ENCODE measurements around the gene RGPD3.
"Not testable (repeated sequence)": the region's sequence is repeated elsewhere in the genome, so short reads cannot be mapped to it uniquely, and the experiment has no call there.

Gene RGPD3

DNA sequence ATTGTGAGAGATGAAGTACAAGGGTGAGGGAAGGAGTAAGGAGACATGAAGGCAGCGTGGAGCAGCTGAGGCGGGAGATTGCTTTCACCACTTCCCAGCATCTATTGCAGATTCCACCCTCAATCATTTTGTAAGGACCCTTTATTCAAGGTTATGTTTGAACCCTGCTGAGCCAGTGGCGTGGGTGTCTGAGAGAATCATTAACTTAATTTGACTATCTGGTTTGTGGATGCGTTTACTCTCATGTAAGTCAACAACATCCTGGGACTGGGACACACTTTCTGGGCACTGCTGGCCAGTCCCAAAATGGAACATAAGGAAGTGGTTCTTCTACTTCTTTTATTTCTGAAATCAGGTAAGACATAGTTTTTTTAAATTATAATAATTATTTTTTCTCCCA is 86.3 kb downstream of the RGPD3 start:
- not testable (repeated sequence) for H3K9me3 ChIP-seq (ENCODE audit: control insufficient read depth, insufficient read depth, low read length); H3K36me3 ChIP-seq (ENCODE audit: insufficient read depth, low read length); H3K9ac ChIP-seq (ENCODE audit: low read depth, low read length); H3K4me1 ChIP-seq (ENCODE audit: insufficient read depth, low read length)

DNA sequence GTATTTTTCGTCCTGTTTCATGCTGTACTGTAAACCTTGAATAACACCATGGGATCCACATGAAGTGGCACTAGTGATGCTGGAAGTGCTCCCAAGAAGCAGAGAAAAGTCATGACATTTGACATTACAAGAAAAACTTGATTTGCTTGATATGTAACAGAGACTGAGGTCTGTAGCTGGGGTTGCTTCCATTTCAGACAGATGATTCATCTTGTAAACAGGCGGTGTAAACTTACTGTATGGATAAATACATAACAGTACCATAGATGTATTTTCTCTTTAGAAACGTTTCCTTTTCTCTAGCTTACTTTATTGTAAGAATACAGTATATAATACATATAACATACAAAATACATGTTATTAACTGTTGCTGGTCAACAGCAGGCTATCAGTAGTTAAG is 88.6 kb downstream of the RGPD3 start:
- H3K9me3 ChIP-seq (ENCODE audit: control insufficient read depth, insufficient read depth, low read length); H3K9ac ChIP-seq (ENCODE audit: low read depth, low read length); H3K36me3 ChIP-seq (ENCODE audit: insufficient read depth, low read length); H3K4me1 ChIP-seq (ENCODE audit: insufficient read depth, low read length): not testable (repeated sequence)

DNA sequence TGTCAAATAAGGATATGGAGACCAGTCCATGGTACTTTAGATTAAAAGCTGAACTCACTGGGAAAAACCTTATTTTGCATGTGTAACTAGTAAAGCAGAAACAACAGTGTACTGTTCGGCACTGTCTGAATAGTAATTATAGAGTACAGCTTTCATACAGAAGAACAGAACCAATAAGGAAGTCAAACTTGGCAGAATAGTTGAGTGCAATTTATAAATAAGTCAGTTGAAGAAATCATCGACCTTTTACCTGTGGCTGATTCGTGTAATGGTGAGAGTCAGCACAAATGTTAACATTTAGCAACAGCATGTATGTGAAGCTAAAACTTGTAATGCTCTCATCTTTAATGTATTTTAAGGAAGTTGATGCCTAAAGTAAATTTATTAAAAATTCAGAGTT is 99.0 kb downstream of the RGPD3 start:
- H3K9me3 ChIP-seq (ENCODE audit: control insufficient read depth, insufficient read depth, low read length); H3K36me3 ChIP-seq (ENCODE audit: insufficient read depth, low read length); H3K4me1 ChIP-seq (ENCODE audit: insufficient read depth, low read length); H3K9ac ChIP-seq (ENCODE audit: low read depth, low read length): not testable (repeated sequence)

DNA sequence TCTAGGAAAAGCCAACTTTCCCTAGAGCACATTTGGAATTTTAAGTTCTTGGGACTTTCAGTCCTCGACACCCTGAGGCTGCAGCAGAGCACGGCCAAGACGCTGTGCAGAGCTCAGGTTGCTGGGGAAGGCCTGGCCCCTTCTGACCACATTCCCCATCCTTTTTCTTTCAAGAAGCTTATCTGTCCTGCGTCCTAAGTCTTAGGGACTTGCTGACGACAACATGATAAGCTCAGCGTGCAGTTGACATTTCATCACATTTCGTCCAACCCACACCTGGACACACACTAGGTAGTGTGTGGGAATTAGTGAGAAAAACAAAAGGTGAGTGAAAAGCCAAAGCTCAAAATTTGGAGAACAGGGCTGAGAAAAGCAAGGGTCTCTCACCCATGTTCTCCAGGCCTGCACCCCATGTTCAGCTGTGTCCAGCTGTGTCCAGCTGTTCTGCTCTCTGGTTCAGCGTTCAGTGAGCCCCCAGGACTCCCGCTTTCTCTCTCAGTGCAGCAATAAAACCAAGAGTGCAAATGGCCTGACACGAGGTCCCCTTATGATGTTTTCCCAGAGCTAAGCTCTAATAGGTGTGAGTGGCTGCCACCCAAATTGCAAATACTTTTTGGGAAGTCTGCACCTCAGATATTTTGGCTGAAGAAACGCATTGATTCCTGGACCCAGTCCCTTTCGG is 101.9 kb downstream of the RGPD3 start:
- no peaks in the 10 kb centered on the region for H3K36me3 ChIP-seq (ENCODE audit: insufficient read depth, low read length)
- no peak overlapping the region for H3K9ac ChIP-seq (ENCODE audit: low read depth, low read length)
- 0 out of 2 replicates have a peak, but pooled peaks cover 4% of the 10 kb centered on the region for H3K9me3 ChIP-seq (ENCODE audit: control insufficient read depth, insufficient read depth, low read length)
- H3K4me1 ChIP-seq (ENCODE audit: insufficient read depth, low read length), result no peaks in the 10 kb centered on the region

DNA sequence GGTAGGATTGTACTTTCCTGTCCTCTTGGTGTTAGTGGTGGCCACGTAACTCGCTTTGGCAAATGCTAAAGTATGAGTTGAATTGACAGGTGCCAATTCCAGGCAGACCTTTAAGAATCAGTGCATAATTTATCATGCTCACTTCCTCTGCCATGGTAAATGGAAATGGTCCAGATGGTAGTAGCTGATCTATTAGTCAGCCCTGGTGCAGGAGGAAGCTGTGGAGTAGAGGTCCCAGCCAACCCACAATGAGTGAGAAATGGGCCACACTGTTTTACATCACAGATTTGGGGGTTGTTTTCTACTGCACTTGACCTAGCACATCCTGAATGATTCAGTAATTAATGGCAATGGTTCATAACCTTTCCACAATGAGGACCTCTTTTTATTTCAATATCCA is 104.4 kb downstream of the RGPD3 start:
- Histone ChIP-seq H3K4me1 (ENCODE audit: insufficient read depth, low read length) (no peaks in the 10 kb centered on the region), H3K9ac (ENCODE audit: low read depth, low read length) (no peak overlapping the region), H3K9me3 (ENCODE audit: control insufficient read depth, insufficient read depth, low read length) (0 out of 2 replicates have a peak, but pooled peaks cover 4% of the 10 kb centered on the region), H3K36me3 (ENCODE audit: insufficient read depth, low read length) (no peaks in the 10 kb centered on the region)

DNA sequence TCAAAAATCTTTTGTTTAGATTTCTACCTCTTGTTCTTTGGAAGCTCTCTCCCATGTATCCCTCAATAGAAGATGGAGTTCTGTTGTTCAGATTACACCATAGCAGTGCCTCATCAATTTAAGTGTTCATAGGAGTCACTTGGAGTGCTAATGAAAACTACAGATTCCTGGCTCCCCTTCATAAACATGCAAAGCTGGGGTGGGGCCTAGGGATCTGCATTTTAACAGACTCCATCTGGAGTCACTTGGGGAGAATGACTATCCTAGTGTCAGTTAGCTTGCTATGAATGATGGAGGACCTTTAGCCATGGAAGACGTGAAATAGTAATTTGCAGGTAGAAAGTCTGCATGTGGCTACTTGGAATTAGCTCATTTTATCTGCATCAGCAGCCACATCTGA is 105.4 kb downstream of the RGPD3 start:
- H3K4me1 ChIP-seq (ENCODE audit: insufficient read depth, low read length), result no peaks in the 10 kb centered on the region
- 0 out of 2 replicates have a peak, but pooled peaks cover 4% of the 10 kb centered on the region for H3K9me3 ChIP-seq (ENCODE audit: control insufficient read depth, insufficient read depth, low read length)
- H3K36me3 ChIP-seq (ENCODE audit: insufficient read depth, low read length), result no peaks in the 10 kb centered on the region
- no peak overlapping the region for H3K9ac ChIP-seq (ENCODE audit: low read depth, low read length)

DNA sequence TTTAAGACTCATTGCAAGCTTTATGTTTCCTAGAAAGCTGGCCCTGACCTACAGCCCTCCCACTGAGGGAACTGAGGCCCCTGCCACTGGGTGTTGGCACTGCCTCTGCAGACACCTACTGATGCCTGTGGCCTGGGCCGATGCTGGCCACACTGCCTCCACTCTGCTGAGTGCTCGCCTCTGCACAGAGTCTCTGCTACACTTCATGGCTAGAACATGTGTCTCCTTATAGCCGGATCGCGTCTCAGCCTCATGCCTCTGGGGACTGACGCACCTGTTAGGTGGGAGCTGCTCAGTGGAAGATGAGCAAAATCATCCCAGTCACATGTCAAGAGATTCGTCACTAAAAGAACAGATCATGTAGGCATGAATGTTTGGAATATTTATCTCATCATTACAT is 108.7 kb downstream of the RGPD3 start:
- H3K9ac ChIP-seq (ENCODE audit: low read depth, low read length), result no peak overlapping the region
- H3K36me3 ChIP-seq (ENCODE audit: insufficient read depth, low read length), result no peaks in the 10 kb centered on the region
- no peaks in the 10 kb centered on the region for H3K9me3 ChIP-seq (ENCODE audit: control insufficient read depth, insufficient read depth, low read length)
- no peaks in the 10 kb centered on the region for H3K4me1 ChIP-seq (ENCODE audit: insufficient read depth, low read length)

DNA sequence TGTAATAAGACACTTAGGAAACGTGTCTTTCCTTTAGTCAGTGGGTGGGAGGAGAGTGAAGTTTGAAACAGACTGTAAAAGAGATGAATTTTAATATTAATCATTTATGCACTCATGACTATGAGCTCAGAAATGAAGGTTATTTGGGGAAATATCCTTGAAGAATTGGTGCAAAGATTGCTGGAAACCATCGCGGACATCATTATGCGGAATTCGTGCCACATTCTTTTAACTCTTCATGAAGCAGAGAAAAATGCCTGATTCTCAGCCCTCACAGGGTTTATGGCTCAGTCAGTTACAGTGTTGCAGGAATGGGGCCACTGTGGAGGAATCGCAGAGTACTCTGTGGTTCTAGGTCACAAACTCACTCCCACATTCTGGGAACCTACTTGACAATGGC is 109.7 kb downstream of the RGPD3 start:
- no peak overlapping the region for H3K9ac ChIP-seq (ENCODE audit: low read depth, low read length)

DNA sequence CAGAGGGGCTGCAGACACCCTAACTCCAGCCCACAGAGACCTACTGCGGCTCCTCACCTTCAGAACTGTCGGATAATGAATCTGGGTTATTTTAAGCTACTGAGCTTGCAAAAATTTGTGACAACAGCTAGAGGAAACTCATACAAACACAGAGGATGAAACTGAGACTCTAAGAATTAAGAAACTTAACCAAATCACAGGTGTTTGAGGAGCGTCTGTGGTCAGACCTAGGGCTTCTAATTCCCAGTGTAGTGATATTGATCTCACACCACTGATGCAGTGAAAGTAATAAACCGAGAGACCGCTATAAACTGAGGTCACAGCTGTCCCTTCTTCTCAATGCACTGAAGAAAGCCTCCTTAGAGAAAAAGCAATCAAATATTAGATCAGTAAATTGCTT is 110.1 kb downstream of the RGPD3 start:
- H3K9ac ChIP-seq (ENCODE audit: low read depth, low read length), result no peak overlapping the region

More for the DNA sequence above, 109.7 kb downstream of the RGPD3 start:
- Histone ChIP-seq H3K4me1 (ENCODE audit: insufficient read depth, low read length) (no peaks in the 10 kb centered on the region), H3K9me3 (ENCODE audit: control insufficient read depth, insufficient read depth, low read length) (no peaks in the 10 kb centered on the region), H3K36me3 (ENCODE audit: insufficient read depth, low read length) (no peaks in the 10 kb centered on the region)

DNA sequence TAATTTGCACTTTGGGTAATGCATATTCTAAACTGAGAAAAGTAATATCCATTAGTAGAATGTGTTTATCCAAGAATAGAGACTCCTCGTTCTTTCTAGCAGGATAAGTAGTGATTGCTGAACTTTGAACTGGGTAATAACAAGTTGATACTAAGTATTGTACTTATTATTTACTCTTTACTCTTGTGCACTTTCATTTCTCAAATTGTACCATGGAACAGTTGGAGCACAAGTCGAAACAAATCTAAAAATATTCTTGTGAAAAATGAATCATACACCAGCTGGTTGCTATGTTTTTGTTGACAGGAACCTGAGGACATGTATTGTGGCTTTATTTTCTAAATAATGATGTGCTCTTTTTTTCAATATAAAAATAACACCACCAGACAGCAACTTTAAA is 111.9 kb downstream of the RGPD3 start:
- Histone ChIP-seq H3K36me3 (ENCODE audit: insufficient read depth, low read length) (no peaks in the 10 kb centered on the region), H3K9ac (ENCODE audit: low read depth, low read length) (no peak overlapping the region), H3K4me1 (ENCODE audit: insufficient read depth, low read length) (no peaks in the 10 kb centered on the region), H3K9me3 (ENCODE audit: control insufficient read depth, insufficient read depth, low read length) (no peaks in the 10 kb centered on the region)

More for the DNA sequence above, 110.1 kb downstream of the RGPD3 start:
- Histone ChIP-seq H3K36me3 (ENCODE audit: insufficient read depth, low read length) (no peaks in the 10 kb centered on the region), H3K4me1 (ENCODE audit: insufficient read depth, low read length) (no peaks in the 10 kb centered on the region), H3K9me3 (ENCODE audit: control insufficient read depth, insufficient read depth, low read length) (no peaks in the 10 kb centered on the region)

DNA sequence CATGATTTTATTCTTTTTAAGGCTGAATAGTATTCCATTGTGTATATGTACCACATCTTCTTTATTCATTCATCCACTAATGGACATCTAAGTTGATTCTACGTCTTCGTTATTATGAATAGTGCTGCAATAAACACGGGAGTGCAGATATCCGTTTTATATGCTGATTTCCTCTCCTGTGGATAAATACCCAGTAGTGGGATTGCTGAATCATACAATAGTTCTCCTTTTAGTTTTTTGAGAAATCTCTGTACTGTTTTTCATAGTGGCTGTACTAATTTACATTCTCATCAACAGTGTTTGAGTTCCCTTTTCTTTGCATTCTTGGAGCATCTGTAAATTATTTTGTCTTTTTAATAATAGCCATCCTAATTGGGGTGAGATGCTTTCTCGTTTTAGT is 114.5 kb downstream of the RGPD3 start:
- H3K4me1 ChIP-seq (ENCODE audit: insufficient read depth, low read length), result no peaks in the 10 kb centered on the region
- H3K9me3 ChIP-seq (ENCODE audit: control insufficient read depth, insufficient read depth, low read length), result no peaks in the 10 kb centered on the region
- H3K36me3 ChIP-seq (ENCODE audit: insufficient read depth, low read length), result no peaks in the 10 kb centered on the region
- no peak overlapping the region for H3K9ac ChIP-seq (ENCODE audit: low read depth, low read length)

DNA sequence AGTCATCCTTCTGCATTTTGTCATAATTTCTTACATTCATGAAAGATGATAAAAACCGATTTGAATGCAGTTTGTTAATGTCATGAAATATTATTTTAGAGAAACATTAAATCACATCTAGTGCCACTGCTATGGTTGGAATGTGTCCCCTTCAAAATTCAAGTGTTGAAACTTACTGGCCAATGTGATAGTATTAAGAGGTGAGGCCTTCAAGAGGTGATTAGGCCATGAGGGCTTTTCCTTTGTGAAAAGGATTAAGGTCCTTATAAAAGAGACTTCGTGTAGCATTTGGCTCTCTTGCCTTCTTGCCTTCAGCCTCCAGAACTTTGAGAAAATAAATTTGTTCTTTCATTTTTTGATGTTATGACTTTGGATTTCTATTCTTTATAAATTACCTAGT is 117.2 kb downstream of the RGPD3 start:
- Histone ChIP-seq H3K9me3 (ENCODE audit: control insufficient read depth, insufficient read depth, low read length) (no peaks in the 10 kb centered on the region), H3K9ac (ENCODE audit: low read depth, low read length) (no peak overlapping the region), H3K4me1 (ENCODE audit: insufficient read depth, low read length) (no peaks in the 10 kb centered on the region), H3K36me3 (ENCODE audit: insufficient read depth, low read length) (no peaks in the 10 kb centered on the region)

DNA sequence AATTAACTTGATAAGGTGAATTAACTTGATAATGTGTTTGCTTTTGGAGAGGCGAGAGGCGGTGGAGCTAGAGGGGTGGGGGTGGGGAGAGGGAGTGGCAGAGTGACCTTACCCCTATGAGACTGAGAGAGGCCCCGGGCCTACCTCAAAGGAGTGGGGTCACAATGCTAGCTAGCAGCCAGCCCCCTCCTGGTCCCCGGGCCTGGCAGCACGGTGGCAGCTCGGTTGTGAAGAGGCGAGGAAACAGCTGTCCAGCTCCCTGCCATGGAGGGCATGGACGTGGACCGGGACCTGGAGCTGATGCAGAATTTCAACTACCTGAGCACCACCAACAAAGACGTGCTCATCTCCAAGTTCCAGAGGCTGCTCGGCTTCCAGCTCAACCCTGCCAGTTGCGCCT is 123.9 kb downstream of the RGPD3 start:
- H3K36me3 ChIP-seq (ENCODE audit: insufficient read depth, low read length), result no peaks in the 10 kb centered on the region
- no peaks in the 10 kb centered on the region for H3K9me3 ChIP-seq (ENCODE audit: control insufficient read depth, insufficient read depth, low read length)

DNA sequence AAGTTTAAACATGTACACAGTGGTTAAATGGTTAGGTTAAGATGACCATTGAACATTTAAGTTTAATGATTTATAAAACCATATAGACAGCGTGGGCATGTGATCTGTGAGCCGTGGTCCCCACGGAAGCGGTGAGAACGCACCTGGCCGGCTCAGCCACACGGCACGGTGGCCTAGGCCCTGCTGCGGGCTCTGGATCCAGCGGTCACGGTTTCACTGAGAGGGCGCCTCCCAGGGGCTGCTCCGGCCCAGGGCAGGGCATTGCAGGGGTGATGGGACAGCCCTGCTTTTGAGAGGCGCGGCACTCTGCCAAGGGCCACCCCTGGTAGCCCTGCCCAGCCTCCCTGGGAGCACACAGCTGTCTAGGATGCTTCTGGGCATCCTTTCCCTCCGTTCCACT is 124.9 kb downstream of the RGPD3 start:
- Histone ChIP-seq H3K9me3 (ENCODE audit: control insufficient read depth, insufficient read depth, low read length) (no peaks in the 10 kb centered on the region), H3K4me1 (ENCODE audit: insufficient read depth, low read length) (no peaks in the 10 kb centered on the region), H3K36me3 (ENCODE audit: insufficient read depth, low read length) (no peaks in the 10 kb centered on the region), H3K9ac (ENCODE audit: low read depth, low read length) (no peak overlapping the region)

More for the DNA sequence above, 123.9 kb downstream of the RGPD3 start:
- no peak overlapping the region for H3K9ac ChIP-seq (ENCODE audit: low read depth, low read length)
- no peaks in the 10 kb centered on the region for H3K4me1 ChIP-seq (ENCODE audit: insufficient read depth, low read length)

DNA sequence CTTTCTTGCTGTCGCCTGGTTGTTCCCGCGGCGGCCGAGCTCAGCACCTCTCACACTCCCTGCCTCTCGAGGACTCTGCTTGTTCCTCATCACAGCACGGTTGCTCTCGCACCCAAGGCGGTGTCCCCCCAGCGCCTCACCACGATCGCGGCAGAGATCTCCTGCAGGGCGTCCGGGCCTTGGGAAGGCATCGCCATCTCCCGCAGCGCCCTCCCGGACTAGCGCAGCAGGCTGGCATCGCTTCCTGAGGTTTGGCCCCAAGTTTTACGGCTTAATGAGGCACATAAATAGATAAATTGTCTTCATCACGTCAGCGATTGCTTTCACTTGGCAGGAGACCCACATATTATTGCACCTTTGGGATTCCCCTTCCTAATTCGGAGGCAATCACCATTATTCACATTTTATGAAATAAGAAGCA is 125.4 kb downstream of the RGPD3 start:
- Histone ChIP-seq H3K9ac (ENCODE audit: low read depth, low read length) (no peak overlapping the region), H3K36me3 (ENCODE audit: insufficient read depth, low read length) (no peaks in the 10 kb centered on the region), H3K9me3 (ENCODE audit: control insufficient read depth, insufficient read depth, low read length) (no peaks in the 10 kb centered on the region), H3K4me1 (ENCODE audit: insufficient read depth, low read length) (no peaks in the 10 kb centered on the region)

DNA sequence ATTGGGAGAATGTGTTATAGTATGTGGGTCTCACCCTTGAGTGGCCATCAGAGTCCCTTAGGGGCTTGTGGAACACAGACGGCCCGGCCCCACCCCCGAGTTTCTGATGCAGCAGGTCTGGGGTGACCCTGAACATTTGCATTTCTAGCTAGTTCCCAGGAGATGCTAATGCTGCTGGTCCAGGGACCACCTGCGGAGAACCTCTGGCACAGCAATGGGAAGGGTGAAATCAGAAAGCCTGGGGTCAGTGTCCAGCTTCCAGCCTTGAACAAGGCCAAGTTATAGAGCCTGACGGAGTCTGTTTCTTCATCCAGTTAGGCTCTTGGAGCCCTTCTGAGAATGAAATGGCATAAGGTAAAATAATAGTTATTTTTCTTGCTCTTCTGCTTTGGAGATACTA is 126.5 kb downstream of the RGPD3 start:
- no peaks in the 10 kb centered on the region for H3K36me3 ChIP-seq (ENCODE audit: insufficient read depth, low read length)
- H3K9ac ChIP-seq (ENCODE audit: low read depth, low read length), result no peak overlapping the region
- H3K4me1 ChIP-seq (ENCODE audit: insufficient read depth, low read length), result no peaks in the 10 kb centered on the region
- H3K9me3 ChIP-seq (ENCODE audit: control insufficient read depth, insufficient read depth, low read length), result no peaks in the 10 kb centered on the region
